Measurements from ENCODE around the gene RPL32. TPM values are rescaled to one million over a fixed set of nuclear protein-coding genes. Genes with fewer than 3 reads are reported as not detected.
"Not testable (repeated sequence)": the region's sequence is repeated elsewhere in the genome, so short reads cannot be mapped to it uniquely, and the experiment has no call there.

The RPL32 gene
- total and polyA plus RNA-seq, 2 experiments from 2014 or later, result 426 to 947 TPM

DNA sequence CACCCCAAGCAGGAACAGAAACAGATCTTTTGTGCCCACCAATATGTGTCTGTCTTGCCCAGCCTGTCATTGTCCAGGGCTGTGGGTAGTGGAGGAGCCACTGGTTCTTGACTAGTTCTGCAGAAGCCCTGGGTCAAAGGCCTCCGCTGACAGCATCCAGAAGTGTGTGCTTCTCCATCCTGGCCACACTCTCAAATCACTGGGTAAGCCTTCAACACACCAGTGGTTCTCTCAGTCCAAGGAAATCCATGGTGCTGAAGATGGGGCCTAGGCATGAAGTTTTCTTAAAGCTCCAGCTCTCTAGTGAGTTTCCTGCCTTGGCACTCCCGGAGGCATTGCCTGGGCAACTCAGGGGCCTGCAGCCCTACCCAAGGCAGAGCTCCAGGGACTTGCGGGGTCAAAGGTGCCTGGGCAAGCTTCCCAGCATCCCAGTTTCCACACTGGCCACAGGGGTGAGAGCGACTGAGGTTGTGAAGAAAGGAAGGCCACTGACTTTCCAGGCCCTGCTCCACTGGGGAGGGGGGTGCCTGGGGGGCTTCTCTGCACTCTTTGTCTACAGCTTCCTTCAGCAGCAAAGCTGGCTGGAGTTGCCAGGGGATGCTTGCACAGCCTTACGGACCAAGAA lies 37.9 kb upstream of the RPL32 start:
- peak; percentile 19 for DNase-seq
- Histone ChIP-seq H4K20me1 (ENCODE audit: insufficient read depth) (no peaks in the 10 kb centered on the region), H3K36me3 (ENCODE audit: low read depth) (no peaks in the 10 kb centered on the region), H3K9ac (no peak overlapping the region), H3K27ac (no peak overlapping the region), H3K9me3 (ENCODE audit: low read depth) (no peaks in the 10 kb centered on the region), H3K27me3 (replicated peaks; ENCODE audit: insufficient read depth) (no peaks in the 10 kb centered on the region; the same call in 1 of the 2 replicates), H3K4me2 (ENCODE audit: unreplicated experiment) (no peak overlapping the region), H3K9me2 (ENCODE audit: insufficient read depth) (no peaks in the 10 kb centered on the region), H3F3A (ENCODE audit: insufficient read depth) (no peaks in the 10 kb centered on the region), H3K4me1 (ENCODE audit: insufficient read depth) (no peaks in the 10 kb centered on the region), H3K79me2 (ENCODE audit: insufficient read depth) (no peaks in the 10 kb centered on the region), H2AFZ (no peak overlapping the region), H3K4me3 (no peak overlapping the region)
- in situ Hi-C loops (cut with MboI), result no loop called here
- 74% methylated on average over 5 of the region's 5 CpGs for WGBS, 2 experiments (ENCODE audit: low coverage in 1 of 2, low lambda C conversion rate in 2 of 2, missing lambda C conversion rate in 2 of 2)
- TF ChIP-seq EZH2 (IDR thresholded peaks at IDR 0.05; ENCODE audit: insufficient read depth, poor library complexity, severe bottlenecking) (no peak), EZH2phosphoT487 (IDR thresholded peaks at IDR 0.05; ENCODE audit: insufficient read depth, low read depth) (no peak)

DNA sequence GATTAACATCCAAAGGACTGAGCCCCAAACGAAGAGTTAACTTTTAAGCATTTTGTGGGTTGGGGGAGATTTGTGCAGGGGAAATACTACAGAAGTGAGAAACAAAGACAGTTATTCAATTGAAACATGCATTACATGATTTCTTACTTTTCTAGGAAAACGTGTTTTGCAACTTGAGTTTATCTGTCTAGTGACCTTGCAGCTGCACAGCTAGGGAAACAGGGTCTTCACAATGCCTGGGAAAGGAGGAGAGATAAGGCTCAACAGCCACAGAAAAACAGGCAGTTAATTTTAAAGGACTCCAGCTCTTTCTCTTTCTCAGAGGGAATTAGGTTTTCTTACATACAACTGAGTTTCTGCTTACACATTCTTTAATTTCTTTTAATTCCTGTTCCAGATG lies 37.4 kb upstream of the RPL32 start:
- H3F3A ChIP-seq (ENCODE audit: insufficient read depth); H2AFZ ChIP-seq; DNase-seq; H3K9ac ChIP-seq; H3K27ac ChIP-seq; H3K79me2 ChIP-seq (ENCODE audit: insufficient read depth); H3K4me1 ChIP-seq (ENCODE audit: insufficient read depth); H3K4me3 ChIP-seq; H3K9me3 ChIP-seq (ENCODE audit: low read depth); H3K27me3 ChIP-seq (replicated peaks; ENCODE audit: insufficient read depth); H3K36me3 ChIP-seq (ENCODE audit: low read depth); H4K20me1 ChIP-seq (ENCODE audit: insufficient read depth); in situ Hi-C loops (cut with MboI); H3K4me2 ChIP-seq (ENCODE audit: unreplicated experiment); H3K9me2 ChIP-seq (ENCODE audit: insufficient read depth): not testable (repeated sequence)
- WGBS, 2 experiments (ENCODE audit: low coverage in 1 of 2, low lambda C conversion rate in 2 of 2, missing lambda C conversion rate in 2 of 2), result 22 to 42% methylated on average over 2 of the region's 2 CpGs

DNA sequence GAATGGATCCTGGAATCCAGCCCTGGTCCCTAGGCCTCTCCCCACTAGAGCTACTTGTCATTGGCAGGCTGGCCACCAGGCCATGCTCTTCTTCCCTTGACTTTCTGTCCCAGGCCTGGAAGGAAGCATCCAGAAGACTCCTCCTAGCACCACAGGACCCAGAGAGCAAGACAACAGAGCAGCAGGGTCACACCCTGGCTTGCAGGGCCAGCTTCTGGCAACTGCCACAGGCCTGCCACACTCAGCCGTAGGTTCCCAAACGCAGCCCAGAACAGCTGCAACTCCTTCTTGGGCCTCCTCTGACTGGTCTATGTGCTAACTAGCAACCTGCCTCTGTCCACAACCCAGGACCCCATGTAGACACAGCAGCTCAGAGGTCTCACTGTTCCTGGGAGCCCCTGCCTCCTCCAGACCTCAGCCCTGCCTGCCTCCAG lies 36.8 kb upstream of the RPL32 start:
- Histone ChIP-seq H3K27ac (no peak overlapping the region), H3K36me3 (ENCODE audit: low read depth) (no peaks in the 10 kb centered on the region), H3K9ac (no peak overlapping the region), H3K4me1 (ENCODE audit: insufficient read depth) (no peaks in the 10 kb centered on the region), H3K9me3 (ENCODE audit: low read depth) (no peaks in the 10 kb centered on the region), H3K4me3 (no peak overlapping the region), H3K79me2 (ENCODE audit: insufficient read depth) (no peaks in the 10 kb centered on the region), H3K9me2 (ENCODE audit: insufficient read depth) (no peaks in the 10 kb centered on the region), H3K4me2 (ENCODE audit: unreplicated experiment) (no peak overlapping the region), H3K27me3 (replicated peaks; ENCODE audit: insufficient read depth) (no peaks in the 10 kb centered on the region; the same call in 1 of the 2 replicates), H3F3A (ENCODE audit: insufficient read depth) (no peaks in the 10 kb centered on the region), H4K20me1 (ENCODE audit: insufficient read depth) (no peaks in the 10 kb centered on the region), H2AFZ (no peak overlapping the region)
- 50 to 55% methylated on average over 2 of the region's 2 CpGs for WGBS, 2 experiments (ENCODE audit: low coverage in 1 of 2, low lambda C conversion rate in 2 of 2, missing lambda C conversion rate in 2 of 2)
- in situ Hi-C loops (cut with MboI), result no loop called here
- no peak for TF ChIP-seq EZH2 (IDR thresholded peaks at IDR 0.05; ENCODE audit: insufficient read depth, poor library complexity, severe bottlenecking)
- TF ChIP-seq EZH2phosphoT487 (IDR thresholded peaks at IDR 0.05; ENCODE audit: insufficient read depth, low read depth), result no peak
- DNase-seq, result no peak

DNA sequence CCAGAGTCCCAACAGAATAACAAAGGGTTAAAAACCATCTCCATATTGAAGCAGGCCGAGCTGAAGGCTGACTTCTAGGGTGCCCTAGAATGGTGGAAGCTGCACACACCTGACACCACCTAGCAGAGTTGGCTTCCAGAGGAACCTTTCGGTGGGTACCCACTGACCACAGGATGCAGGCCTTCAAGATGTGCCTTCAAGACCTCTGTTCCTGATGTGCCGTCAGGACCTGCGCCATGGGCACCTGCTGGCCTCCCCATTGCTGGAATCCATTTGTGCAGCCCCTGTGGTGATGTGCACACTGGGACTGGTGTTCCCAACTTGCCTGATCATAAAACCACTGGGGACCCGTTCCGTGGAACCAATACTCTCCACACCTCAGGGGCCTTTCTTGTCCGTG lies 35.7 kb upstream of the RPL32 start:
- H4K20me1 ChIP-seq (ENCODE audit: insufficient read depth), result no peaks in the 10 kb centered on the region
- no peak overlapping the region for H3K4me2 ChIP-seq (ENCODE audit: unreplicated experiment)
- in situ Hi-C loops (cut with MboI), result no loop called here
- no peak overlapping the region for H3K27ac ChIP-seq
- 85 to 91% methylated on average over 7 of the region's 7 CpGs for WGBS, 2 experiments (ENCODE audit: low coverage in 1 of 2, low lambda C conversion rate in 2 of 2, missing lambda C conversion rate in 2 of 2)
- no peak overlapping the region for H3K9ac ChIP-seq
- H3K4me3 ChIP-seq, result no peak overlapping the region
- no peaks in the 10 kb centered on the region for H3K79me2 ChIP-seq (ENCODE audit: insufficient read depth)
- TF ChIP-seq EZH2 (IDR thresholded peaks at IDR 0.05; ENCODE audit: insufficient read depth, poor library complexity, severe bottlenecking), result no peak
- TF ChIP-seq EZH2phosphoT487 (IDR thresholded peaks at IDR 0.05; ENCODE audit: insufficient read depth, low read depth), result no peak
- H3K9me2 ChIP-seq (ENCODE audit: insufficient read depth), result no peaks in the 10 kb centered on the region
- no peaks in the 10 kb centered on the region for H3K4me1 ChIP-seq (ENCODE audit: insufficient read depth)
- DNase-seq, result no peak
- H3K27me3 ChIP-seq (replicated peaks; ENCODE audit: insufficient read depth), result no peaks in the 10 kb centered on the region; the same call in 1 of the 2 replicates
- H3K9me3 ChIP-seq (ENCODE audit: low read depth), result no peaks in the 10 kb centered on the region
- no peak overlapping the region for H2AFZ ChIP-seq
- H3F3A ChIP-seq (ENCODE audit: insufficient read depth), result no peaks in the 10 kb centered on the region
- H3K36me3 ChIP-seq (ENCODE audit: low read depth), result no peaks in the 10 kb centered on the region
